ENCODE data around the gene PACS1.

DNA sequence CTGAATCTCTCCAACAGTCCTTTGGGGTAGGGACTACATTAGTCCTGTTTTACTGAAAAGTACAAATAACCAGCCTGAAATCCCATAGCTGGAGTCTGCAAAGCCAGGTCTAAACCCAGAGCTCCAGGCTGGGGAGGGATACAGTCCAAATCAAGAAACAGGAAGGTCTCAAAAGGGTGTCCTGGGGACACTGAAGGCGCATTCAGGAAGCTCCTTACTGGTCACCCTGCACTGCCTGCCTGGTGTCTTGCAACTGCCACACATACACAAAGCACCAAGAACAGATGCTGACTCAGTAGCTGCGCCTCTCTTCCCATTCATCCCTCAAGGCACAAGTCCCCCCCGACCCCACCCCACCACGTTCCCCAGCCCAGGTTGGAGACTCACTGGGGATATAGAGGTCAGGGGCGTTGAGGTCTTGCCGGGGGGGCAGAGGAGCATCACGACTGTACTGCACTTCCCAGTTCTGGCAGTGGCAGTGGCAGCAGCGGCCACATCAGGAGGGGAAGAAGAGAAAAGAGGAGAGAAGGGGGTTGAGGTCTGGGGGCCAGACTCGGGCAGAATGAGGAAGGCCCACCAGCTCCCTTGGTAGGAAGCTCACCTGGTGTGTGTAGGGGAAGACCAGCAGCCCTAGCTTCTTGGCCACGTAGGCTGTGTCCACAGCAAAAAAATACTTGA, 217.3 kb downstream of the PACS1 start:
- TF ChIP-seq EZH2 (IDR thresholded peaks at IDR 0.05; ENCODE audit: insufficient read depth, low read length) (no peak), CTCF (IDR thresholded peaks at IDR 0.05; ENCODE audit: insufficient read depth, low read depth, low read length) (no peak)

Data from astrocyte (in vitro differentiated cells and primary cell).